ENCODE results near the gene MCAM. TPM values are rescaled to one million over a fixed set of nuclear protein-coding genes. Genes with fewer than 3 reads are reported as not detected.
A peak's percentile ranks its signal among the peaks of the same experiment; 100 is the strongest.

Gene MCAM
- total and polyA plus RNA-seq, 7 donors, result 15.4 to 71.1 (median 27.4) TPM

GRCh38 chr11:119297938-119298337, 19.0 kb downstream of the MCAM start:
- DNase-seq (no peak), ATAC-seq (no peak)
- peak overlapping the region; percentile 10 for H3K4me3 ChIP-seq
- intact Hi-C loops (cut with DNase I), result loop anchor here in 1 of 2 donors (2.0 kb wide), 1 partner anchor 37 kb away; the partner anchor contains the start of gene RNF26
- peak overlapping the region; percentile 89 for H3K27ac ChIP-seq
- peaks cover 0 to 42% of the 10 kb centered on the region in 2 donors for H3K36me3 ChIP-seq (ENCODE audit: insufficient read depth in 1 of 2, low read depth in 1 of 2)
- no peaks in the 10 kb centered on the region for H3K27me3 ChIP-seq (ENCODE audit: insufficient read depth in 3 of 3, low read length in 2 of 3)
- peaks cover 58% of the 10 kb centered on the region for H3K4me1 ChIP-seq
- 29 to 42% (median 29%) methylated on average over 3 of the region's 3 CpGs for WGBS, 3 donors
- TF ChIP-seq CTCF (IDR thresholded peaks at IDR 0.05), result no peak
- no peaks in the 10 kb centered on the region for H3K9me3 ChIP-seq

- no peak for DNase-seq
- TF ChIP-seq CTCF (IDR thresholded peaks at IDR 0.05), result no peak
- no peak overlapping the region for H3K27ac ChIP-seq
- intact Hi-C loops (cut with DNase I), result no loop called here
- WGBS, 3 donors, result 63 to 76% (median 70%) methylated on average over 3 of the region's 3 CpGs
- ATAC-seq, result no peak
- no peaks in the 10 kb centered on the region for H3K27me3 ChIP-seq (ENCODE audit: insufficient read depth in 3 of 3, low read length in 2 of 3)
- no peak overlapping the region for H3K4me3 ChIP-seq
- peaks cover 0 to 29% of the 10 kb centered on the region in 2 donors for H3K36me3 ChIP-seq (ENCODE audit: insufficient read depth in 1 of 2, low read depth in 1 of 2)
- no peaks in the 10 kb centered on the region for H3K9me3 ChIP-seq
- H3K4me1 ChIP-seq, result peaks cover 30% of the 10 kb centered on the region
These were observed 21.8 kb downstream of the MCAM start for GRCh38 chr11:119295178-119295577.

- H3K36me3 ChIP-seq (ENCODE audit: insufficient read depth in 1 of 2, low read depth in 1 of 2), result peaks cover 0 to 24% of the 10 kb centered on the region in 2 donors
- no peaks in the 10 kb centered on the region for H3K27me3 ChIP-seq (ENCODE audit: insufficient read depth in 3 of 3, low read length in 2 of 3)
- no peak for TF ChIP-seq CTCF (IDR thresholded peaks at IDR 0.05)
- H3K27ac ChIP-seq, result no peak overlapping the region
- no peak for DNase-seq
- ATAC-seq, result no peak
- no peak overlapping the region for H3K4me3 ChIP-seq
- H3K4me1 ChIP-seq, result peaks cover 16% of the 10 kb centered on the region
- intact Hi-C loops (cut with DNase I), result no loop called here
- WGBS, 3 donors, result 94 to 100% (median 96%) methylated on average over 3 of the region's 3 CpGs
- H3K9me3 ChIP-seq, result no peaks in the 10 kb centered on the region
These were observed 23.5 kb downstream of the MCAM start for GRCh38 chr11:119293461-119293860.

- H3K9me3 ChIP-seq, result no peaks in the 10 kb centered on the region
- no peaks in the 10 kb centered on the region for H3K4me1 ChIP-seq
- intact Hi-C loops (cut with DNase I), result no loop called here
- H3K4me3 ChIP-seq, result no peak overlapping the region
- H3K27ac ChIP-seq, result no peak overlapping the region
- WGBS, 3 donors, result 97% methylated on average over 10 of the region's 10 CpGs
- DNase-seq, result no peak
- no peak for TF ChIP-seq CTCF (IDR thresholded peaks at IDR 0.05)
- no peaks in the 10 kb centered on the region for H3K27me3 ChIP-seq (ENCODE audit: insufficient read depth in 3 of 3, low read length in 2 of 3)
- H3K36me3 ChIP-seq (ENCODE audit: insufficient read depth in 1 of 2, low read depth in 1 of 2), result peaks cover 0 to 29% of the 10 kb centered on the region in 2 donors
- no peak for ATAC-seq
These were observed 25.9 kb downstream of the MCAM start for GRCh38 chr11:119290894-119291497.

- intact Hi-C loops (cut with DNase I), result loop anchor here (10.0 kb wide), 2 partner anchors 83 to 143 kb away; partner anchors contain the start of genes ABCG4 (in 1 of the 2) and CBL (in 1 of the 2)
- Histone ChIP-seq H3K27ac (no peak overlapping the region), H3K4me3 (no peak overlapping the region), H3K36me3 (ENCODE audit: insufficient read depth in 1 of 2, low read depth in 1 of 2) (peaks cover 0 to 41% of the 10 kb centered on the region in 2 donors), H3K27me3 (ENCODE audit: insufficient read depth in 3 of 3, low read length in 2 of 3) (no peaks in the 10 kb centered on the region), H3K4me1 (no peaks in the 10 kb centered on the region), H3K9me3 (no peaks in the 10 kb centered on the region)
- no peak for DNase-seq
- WGBS, 3 donors, result 87 to 93% (median 91%) methylated on average over 3 of the region's 3 CpGs
- no peak for TF ChIP-seq CTCF (IDR thresholded peaks at IDR 0.05)
- no peak for ATAC-seq
These were observed 28.7 kb downstream of the MCAM start for GRCh38 chr11:119288219-119288618.

Data from psoas muscle (tissue), 8 donors.